Activated CD4-positive, alpha-beta T cell treated with anti-CD3 and anti-CD28 coated beads for 1 hour (primary cell): ENCODE measurements around the gene ZFPM1.
A peak's percentile ranks its signal among the peaks of the same experiment; 100 is the strongest.
"Not testable (repeated sequence)": the region's sequence is repeated elsewhere in the genome, so short reads cannot be mapped to it uniquely, and the experiment has no call there.

Experiments
- DNase-seq: peaks from one replicate; pipeline ENCODE4 v3.0.0-alpha.2; 2020

ZFPM1 gene

DNA sequence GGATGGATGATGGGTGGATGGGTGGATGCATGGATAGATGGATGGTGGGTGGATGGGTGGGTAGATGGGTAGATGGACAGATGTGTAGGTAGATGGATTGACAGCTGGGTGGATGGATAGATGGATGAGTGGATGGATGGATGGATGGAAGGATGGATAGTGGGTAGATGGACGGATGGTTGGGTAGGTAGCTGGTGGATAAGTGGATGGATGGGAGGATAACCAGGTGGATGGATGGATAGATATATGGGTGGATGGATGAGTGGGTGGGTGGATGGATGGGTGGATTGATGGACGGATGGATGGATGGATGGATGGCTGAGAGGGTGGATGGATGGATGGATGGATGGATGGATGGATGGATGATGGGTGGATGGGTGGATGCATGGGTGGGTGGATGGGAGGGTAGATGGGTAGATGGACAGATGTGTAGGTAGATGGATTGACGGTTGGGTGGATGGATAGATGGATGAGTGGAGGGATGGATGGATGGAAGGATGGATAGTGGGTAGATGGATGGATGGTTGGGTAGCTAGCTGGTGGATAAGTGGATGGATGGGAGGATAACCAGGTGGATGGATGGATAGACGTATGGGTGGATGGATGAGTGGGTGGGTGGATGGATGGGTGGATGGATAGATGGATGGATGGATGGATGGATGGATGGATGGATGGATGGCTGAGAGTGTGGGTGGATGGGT is 65.5 kb downstream of the ZFPM1 start:
- not testable (repeated sequence) for DNase-seq

- no peak for DNase-seq
Observed at GRCh38 chr16:88519240-88519639, 66.2 kb downstream of the ZFPM1 start.

DNA sequence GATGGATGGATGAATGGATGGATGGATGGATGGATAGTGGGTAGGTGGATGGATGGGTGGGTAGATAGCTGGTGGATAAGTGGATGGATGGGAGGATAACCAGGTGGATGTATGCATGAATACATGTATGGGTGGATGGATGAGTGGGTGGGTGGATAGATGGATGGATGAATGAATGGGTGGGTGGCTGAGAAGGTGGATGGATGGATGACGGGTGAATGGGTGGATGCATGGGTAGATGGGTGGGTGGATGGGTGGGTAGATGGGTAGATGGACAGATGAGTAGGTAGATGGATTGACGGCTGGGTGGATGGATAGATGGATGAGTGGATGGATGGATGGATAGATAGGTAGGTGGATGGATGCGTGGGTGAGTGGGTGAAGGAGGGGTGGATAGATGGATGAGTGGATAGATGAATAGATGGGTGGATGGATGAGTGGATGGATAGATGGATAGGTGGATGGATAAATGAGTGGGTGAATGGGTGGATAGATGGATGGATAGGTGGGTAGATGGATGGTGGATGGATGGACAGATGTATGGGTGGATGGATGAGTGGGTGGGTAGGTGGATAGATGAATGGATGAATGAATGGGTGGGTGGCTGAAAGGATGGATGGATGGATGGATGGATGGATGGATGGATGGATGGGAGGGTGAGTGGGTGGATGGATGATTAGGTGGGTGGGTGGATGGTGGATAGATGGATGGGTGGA is 67.0 kb downstream of the ZFPM1 start:
- DNase-seq, result no peak

DNA sequence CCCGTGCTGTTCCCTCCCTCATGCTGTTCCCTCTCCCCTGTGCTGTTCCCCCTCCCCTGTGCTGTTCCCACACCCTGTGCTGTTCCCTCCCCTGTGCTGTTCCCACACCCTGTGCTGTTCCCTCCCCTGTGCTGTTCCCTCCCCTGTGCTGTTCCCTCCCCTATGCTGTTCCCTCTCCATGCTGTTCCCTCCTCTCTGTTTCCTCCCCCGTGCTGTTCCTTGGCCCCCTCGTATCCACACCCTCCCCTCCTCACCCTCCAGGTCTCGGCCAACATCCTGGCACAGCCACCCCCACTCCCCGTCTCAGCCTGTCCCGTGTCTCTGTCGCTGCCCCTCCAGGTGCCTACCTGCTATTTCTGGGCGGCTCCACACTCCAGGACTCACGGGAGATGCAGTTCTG is 68.6 kb downstream of the ZFPM1 start:
- DNase-seq, result no peak

- no peak for DNase-seq
Observed at GRCh38 chr16:88522276-88522949, 69.3 kb downstream of the ZFPM1 start.

- DNase-seq, result no peak
Observed at GRCh38 chr16:88523309-88524161, 70.5 kb downstream of the ZFPM1 start.

DNA sequence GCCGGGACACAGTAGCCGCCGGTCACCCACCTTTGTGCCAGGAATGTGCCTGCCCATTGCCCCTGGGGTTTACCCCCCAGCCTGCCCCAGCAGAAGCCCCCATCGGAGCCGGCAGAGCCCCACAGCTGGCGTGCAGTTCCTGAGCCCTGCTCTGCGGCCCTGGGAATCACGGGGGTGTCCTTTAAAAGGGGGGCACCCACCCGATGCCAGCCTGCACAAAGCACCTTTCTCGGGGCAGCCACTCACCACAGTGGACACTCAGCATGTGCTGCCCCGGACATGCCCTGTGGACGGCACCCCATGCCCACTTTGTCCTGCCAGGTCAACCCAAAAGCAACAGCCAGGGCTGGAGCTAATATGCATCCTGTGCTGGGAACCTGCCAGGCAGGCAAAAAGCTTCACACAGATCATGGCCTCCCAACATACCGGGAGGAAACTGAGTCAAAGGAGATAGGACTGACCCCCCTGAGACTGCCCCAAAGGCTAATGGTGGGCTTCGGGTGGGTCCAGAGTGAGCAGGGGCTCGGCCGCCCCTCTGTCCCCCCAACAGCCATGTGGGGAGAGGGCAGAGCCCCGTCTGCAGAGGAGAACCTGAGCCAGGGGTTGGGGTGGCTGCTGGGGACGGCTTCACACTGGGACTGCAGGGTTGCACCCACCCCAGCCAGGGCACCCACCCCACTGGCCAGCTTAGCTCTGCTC is 71.3 kb downstream of the ZFPM1 start:
- DNase-seq, result no peak

DNA sequence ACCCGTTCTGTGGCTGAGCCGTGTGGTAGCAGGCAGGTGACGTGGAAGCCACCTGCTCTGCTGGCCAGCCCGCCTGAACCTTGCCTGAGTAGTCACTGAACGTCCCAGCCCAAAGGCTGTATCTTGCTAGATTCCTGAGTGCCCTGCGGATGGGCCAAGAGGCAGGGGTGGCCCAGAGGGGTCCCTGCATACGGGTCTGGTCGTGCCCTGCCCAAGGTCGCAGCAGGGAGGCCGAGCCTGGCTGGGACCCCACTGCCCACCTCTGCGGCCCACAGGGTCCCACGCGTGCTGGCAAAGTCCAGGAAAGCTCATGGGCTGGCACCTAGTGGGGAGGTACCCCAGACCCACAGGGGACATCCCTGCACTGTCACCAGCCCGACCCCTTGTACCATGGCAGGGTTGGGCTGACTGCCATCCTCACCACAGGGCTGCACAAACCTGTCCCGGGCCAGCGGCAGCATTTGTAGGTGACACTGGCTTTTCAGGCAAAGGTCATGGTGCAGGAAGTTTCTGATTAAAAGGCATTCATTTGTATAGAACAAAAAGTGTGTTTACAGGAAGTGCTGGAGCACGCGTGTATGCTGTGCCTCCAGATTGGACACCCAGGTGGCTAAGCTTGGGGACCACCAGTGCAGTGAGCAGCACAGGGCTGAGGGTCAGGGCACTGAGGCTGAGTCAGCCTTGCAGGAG is 72.0 kb downstream of the ZFPM1 start:
- no peak for DNase-seq

GRCh38 chr16:88525663-88525990 is 72.5 kb downstream of the ZFPM1 start:
- DNase-seq, result no peak

GRCh38 chr16:88526008-88526905 is 73.2 kb downstream of the ZFPM1 start:
- DNase-seq, result no peak

- no peak for DNase-seq
Observed at GRCh38 chr16:88526906-88527185, 73.8 kb downstream of the ZFPM1 start.

GRCh38 chr16:88527186-88527936 is 74.3 kb downstream of the ZFPM1 start:
- peak; percentile 53 for DNase-seq

DNA sequence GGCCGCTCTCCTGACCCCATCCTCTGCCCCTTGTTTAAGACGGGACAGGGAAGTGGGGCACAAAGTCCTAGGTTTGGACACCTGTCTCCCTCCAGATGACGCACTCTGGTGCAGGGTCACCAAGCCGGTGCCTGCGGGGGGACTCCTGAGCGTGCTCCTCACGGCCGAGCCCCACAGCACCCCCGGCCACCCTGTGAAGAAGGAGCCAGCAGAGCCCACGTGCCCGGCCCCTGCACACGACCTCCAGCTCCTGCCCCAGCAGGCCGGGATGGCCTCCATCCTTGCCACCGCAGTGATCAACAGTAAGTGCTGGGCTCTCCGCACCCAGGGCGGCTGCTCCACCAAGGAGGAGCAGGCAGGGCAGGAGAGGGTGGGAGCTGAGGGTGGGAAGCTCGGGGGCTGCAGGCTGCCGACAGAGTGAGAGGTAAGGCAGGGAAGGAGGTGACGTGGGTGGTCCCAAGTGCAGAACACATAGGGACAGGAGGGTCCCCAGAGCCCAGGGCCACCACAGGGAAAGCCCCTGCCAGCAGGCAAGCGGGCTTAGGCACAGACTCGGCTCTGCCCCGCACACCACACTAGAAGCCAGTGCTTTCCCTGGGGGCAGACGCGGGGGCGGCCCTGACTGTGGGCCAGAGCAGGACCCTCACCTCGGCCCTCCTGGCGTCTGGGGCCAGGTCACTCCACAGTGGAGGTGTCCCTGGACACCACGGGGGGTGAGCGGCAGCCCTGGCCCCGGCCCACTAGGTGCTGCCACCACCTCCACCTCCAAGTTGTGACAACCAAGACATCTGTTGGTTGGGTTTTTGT is 75.1 kb downstream of the ZFPM1 start:
- no peak for DNase-seq

- no peak for DNase-seq
Observed at GRCh38 chr16:88528902-88529318, 75.8 kb downstream of the ZFPM1 start.

- DNase-seq, result no peak
Observed at GRCh38 chr16:88529596-88529995, 76.5 kb downstream of the ZFPM1 start.

DNA sequence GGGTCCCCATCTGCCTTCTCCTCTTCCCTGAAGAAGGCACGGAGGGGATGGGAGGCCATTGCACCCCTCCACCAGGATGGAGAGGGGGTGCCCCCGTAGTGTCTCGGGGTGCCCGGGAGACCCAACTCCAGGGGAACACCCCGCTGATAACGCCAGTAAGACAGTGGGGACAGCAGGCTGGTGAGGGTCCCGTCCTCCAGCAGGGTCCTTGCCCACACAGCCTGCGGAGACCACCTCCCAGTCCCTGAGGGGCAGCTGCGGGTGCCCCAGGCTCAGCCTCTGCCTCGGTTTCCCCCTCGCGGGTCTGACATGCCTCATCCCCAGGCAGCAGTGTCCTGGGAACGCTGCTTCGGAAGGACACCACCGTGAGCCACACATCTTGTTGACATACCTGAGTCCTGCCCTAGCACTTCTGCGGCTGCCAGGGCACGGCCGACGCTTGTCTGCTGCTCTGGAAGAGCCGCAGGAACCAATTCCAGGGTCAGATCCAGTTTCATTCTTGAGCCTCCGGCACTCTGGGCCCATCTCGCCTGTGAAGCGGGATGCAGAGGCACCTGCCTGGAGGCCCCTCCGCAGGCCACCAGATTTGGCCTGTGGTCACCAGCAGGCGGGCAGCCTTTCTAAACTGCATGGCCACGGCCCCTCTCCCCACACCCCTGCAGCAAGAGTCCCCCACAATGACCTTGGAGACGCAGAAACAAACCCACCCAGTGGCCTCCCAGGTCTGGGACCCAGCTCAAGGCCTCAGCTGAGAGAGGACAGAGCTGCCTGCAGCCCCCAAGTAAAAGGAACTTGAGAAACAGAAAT is 77.2 kb downstream of the ZFPM1 start:
- DNase-seq, result no peak

DNA sequence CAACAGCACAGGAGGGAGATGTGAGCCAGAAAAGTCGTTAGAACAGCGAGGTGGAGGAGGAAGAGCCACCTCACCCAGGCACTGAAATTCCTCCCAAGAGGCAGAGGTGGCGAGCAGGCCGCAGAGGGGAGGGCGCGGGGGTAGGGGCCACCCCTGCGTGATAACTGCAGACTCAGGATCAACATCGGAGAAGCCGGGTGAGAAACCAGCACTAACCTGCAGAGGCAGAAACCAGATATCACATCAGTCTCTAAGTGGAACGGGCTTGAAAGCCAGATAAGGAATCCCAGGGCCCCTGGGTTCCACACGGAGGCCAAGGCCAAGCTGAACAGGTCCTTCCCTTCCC is 77.8 kb downstream of the ZFPM1 start:
- DNase-seq, result no peak

DNA sequence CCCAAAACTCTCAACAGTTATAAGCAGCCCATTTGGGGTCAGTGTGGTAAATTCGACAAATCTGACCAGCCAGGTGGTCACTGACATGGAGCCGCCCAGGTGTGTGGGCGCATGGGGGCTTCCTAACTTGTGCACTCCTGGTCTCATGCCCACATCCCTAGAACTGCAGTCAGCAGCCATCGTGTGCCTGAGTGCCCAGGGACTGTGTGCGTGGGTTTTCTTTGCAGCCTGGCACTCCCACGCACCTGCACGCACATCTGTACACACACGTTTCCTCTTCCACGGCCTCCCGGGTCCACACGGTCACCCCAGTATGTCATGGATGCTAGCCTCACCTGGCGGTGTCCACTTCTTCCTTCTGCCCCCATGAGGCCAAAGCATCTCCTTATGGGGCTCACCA is 78.3 kb downstream of the ZFPM1 start:
- DNase-seq, result no peak

DNA sequence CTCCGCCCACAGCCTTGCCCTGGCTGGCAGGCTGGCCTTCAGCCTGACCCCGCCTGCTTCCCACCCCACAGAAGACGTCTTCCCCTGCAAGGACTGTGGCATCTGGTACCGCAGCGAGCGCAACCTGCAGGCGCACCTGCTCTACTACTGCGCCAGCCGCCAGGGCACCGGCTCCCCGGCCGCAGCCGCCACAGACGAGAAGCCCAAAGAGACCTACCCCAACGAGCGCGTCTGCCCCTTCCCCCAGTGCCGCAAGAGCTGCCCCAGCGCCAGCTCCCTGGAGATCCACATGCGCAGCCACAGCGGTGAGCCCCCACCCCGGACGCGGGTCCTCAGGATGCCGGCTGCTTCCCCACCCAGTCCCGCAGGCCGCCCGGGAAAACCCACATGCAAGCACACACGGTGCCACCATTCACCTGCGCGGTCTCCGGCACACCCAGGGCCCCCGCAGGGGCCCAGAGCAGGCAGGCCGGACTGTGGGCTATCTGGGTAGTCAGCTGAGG is 78.9 kb downstream of the ZFPM1 start:
- DNase-seq, result no peak
